ENCODE results near the gene ZNF213.
"Not testable (repeated sequence)": the region's sequence is repeated elsewhere in the genome, so short reads cannot be mapped to it uniquely, and the experiment has no call there.

The ZNF213 gene

GRCh38 chr16:3158510-3159314, 23.9 kb downstream of the ZNF213 start:
- peak overlapping the region; percentile 76 for H3K4me3 ChIP-seq (ENCODE audit: low read depth, low read length)
- TF ChIP-seq, protein P1, sequence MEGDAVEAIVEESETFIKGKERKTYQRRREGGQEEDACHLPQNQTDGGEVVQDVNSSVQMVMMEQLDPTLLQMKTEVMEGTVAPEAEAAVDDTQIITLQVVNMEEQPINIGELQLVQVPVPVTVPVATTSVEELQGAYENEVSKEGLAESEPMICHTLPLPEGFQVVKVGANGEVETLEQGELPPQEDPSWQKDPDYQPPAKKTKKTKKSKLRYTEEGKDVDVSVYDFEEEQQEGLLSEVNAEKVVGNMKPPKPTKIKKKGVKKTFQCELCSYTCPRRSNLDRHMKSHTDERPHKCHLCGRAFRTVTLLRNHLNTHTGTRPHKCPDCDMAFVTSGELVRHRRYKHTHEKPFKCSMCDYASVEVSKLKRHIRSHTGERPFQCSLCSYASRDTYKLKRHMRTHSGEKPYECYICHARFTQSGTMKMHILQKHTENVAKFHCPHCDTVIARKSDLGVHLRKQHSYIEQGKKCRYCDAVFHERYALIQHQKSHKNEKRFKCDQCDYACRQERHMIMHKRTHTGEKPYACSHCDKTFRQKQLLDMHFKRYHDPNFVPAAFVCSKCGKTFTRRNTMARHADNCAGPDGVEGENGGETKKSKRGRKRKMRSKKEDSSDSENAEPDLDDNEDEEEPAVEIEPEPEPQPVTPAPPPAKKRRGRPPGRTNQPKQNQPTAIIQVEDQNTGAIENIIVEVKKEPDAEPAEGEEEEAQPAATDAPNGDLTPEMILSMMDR (IDR thresholded peaks at IDR 0.05; ENCODE audit: borderline replicate concordance, insufficient read depth, low read depth, low read length): no peak

DNA sequence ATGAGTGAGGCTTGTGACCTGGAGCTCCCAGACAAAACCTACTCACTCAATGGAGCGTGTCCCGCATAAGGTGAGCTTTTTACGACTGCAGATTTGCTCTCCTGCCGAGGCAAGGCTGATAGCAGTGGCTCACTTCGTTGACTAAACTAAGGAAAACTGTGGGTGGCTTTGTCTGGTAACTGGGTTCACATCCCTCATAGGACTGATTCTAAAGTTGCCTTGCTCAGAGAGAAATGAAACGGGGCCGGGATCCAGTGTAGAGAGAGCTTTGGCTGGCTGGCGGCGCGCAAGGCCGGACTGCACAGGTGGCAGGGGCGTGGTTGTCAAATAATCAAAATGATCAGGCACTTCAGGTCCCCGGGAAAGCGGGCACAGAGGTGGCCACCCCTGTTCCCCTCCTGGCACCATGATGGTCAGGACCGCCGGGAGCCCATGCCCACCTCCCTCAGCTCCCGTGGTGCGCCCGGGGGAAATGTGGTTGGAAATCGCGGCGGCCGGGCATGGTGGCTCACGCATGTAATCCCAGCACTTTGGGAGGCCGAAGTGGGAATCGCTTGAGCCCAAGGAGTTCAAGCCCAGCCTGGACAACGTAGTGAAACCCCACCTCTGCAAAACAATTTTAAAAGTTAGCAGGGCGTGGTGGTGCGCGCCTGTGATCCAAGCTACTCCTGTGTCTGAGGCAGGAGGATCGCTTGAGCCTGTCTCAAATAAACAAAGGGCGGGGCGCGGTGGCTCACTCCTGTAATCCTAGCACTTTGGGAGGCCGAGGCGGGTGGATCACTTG, 26.6 kb downstream of the ZNF213 start:
- H3K4me3 ChIP-seq (ENCODE audit: low read depth, low read length): no peak overlapping the region
- TF ChIP-seq, protein P1 (IDR thresholded peaks at IDR 0.05; ENCODE audit: borderline replicate concordance, insufficient read depth, low read depth, low read length): no peak

DNA sequence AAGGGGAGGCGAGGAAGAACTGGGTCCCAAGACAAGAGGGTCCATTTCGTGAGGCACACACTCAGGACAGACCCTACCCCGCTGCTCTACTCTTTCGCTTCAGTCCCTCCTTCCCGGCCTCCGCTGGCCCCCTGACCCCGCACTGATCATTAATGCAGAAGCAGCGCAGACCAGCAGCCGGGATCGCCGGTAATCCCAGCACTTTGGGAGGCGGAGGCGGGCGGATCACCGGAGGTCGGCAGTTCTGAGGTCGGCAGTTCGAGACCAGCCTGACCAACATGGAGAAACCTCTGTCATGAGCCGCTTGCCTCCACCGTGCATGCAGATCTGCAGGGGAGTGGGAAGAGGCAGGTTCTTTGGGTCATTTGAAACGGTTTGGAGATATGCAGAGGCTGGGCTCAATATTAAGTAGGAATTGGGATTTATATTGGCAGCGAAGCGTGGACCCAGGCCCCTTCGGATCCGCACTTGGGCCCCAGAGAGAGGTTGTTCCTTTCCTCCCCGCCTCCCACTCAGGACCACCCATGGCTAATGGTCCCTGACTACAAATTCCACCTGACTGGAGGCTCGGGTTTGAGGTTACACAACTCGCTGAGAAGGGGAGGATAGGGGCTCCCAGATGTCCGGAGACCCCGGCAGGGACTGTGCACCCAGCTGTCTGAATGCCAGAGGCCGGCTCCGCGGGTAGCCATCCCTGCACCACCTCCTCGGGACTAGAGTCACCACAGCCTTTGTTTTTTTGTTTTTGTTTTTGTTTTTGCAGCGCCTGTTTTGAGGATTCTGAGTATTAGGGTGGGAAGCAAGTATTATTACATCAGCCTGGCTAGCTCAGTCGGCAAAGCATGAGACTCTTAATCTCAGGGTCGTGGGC, 29.5 kb downstream of the ZNF213 start:
- TF ChIP-seq, protein P1 (IDR thresholded peaks at IDR 0.05; ENCODE audit: borderline replicate concordance, insufficient read depth, low read depth, low read length): no peak
- H3K4me3 ChIP-seq (ENCODE audit: low read depth, low read length): no peak overlapping the region

- no peak overlapping the region for H3K4me3 ChIP-seq (ENCODE audit: low read depth, low read length)
- TF ChIP-seq, protein P1 (IDR thresholded peaks at IDR 0.05; ENCODE audit: borderline replicate concordance, insufficient read depth, low read depth, low read length): no peak
These were observed 30.4 kb downstream of the ZNF213 start for GRCh38 chr16:3165111-3165822.

- no peak overlapping the region for H3K4me3 ChIP-seq (ENCODE audit: low read depth, low read length)
These were observed 31.7 kb downstream of the ZNF213 start for GRCh38 chr16:3166505-3166886.

GRCh38 chr16:3168729-3169128, 33.9 kb downstream of the ZNF213 start:
- not testable (repeated sequence) for H3K4me3 ChIP-seq (ENCODE audit: low read depth, low read length)

More at GRCh38 chr16:3166505-3166886, 31.7 kb downstream of the ZNF213 start:
- TF ChIP-seq, protein P1 (IDR thresholded peaks at IDR 0.05; ENCODE audit: borderline replicate concordance, insufficient read depth, low read depth, low read length): no peak

Data from GM12875 (cell line).